Measurements from ENCODE around the gene NTRK1.

NTRK1 gene

GRCh38 chr1:156858959-156859522 is 1.6 kb upstream of the NTRK1 start, which contains the start of gene INSRR:
Gene INSRR (minus strand): TSS chr1:156859117. CDS start chr1:156858621, 496 bp downstream.
- no peak for DNase-seq

- DNase-seq, result no peak
Observed at GRCh38 chr1:156859523-156860112, 1.0 kb upstream of the NTRK1 start.

- peak; percentile 42 for DNase-seq
Observed at GRCh38 chr1:156860113-156860627, 495 bp upstream of the NTRK1 start.

- DNase-seq, result no peak
Observed at GRCh38 chr1:156862584-156862983, 1.9 kb downstream of the NTRK1 start.

DNA sequence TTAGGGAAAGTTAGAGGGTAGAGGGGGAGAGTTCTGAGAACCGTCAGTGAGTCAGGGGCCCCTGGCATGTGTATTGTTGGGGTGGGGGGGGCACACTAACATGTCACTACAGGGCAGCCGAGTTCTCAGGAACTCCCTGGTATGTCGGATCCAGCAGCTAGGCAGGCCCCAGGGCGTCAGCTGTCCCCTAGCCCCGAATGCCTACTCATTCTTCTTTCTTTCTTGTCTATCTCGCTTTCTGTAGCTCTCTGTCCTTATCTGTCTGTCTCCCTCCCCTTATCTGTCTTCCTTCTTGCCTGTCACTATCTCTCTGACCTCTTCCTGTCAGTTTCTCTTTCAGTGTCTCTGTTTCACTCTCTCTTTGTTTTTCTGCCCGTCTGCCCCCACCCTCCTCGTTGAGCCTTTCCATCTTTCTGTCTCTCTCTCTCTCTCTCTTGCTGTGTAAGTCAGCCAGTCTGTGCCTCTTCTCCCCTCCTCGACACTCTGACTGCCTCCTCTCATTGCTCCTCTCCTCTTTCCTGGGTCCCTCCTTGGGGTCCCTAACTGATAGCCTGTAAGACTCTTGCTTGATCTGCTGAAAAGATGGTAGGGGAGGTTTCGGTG is 2.4 kb downstream of the NTRK1 start:
- no peak for DNase-seq

- DNase-seq, result no peak
Observed at GRCh38 chr1:156863631-156864030, 3.0 kb downstream of the NTRK1 start.

DNA sequence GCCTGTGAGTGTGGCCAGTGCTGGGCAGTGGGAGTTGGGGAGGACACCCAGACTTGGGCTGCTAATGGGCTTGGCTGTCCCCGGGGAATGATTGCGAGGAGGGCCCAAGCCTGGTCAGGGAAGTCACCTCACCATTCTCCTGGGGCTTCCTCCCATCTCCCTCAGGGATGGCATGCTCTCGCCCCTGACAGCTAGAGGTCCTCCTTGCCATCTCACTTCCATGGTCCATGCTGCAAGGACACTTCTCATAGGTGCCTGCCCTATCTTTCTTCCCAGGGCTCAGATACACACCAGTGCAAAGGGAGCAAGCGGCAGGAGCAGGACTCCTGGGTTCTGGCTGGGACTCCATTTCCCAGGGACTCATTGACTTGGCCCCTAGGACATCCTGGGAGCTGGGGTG is 4.1 kb downstream of the NTRK1 start:
- no peak for DNase-seq

DNA sequence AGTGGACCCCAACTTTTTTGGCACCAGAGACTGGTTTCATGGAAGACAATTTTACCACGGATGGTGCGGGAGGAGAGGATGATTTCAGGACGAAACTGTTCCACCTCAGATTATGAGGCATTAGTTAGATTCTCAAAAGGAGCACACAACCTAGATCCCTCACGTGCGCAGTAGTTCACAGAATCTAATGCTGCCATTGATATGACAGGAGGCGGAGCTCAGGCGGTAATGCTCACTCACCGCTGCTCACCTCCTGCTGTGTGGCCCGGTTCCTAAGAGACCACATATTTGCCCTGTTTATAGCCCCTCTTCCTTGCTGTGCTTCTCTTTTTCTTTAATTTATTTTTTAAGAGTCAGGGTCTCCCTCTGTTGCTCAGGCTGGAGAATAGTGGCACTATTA is 4.6 kb downstream of the NTRK1 start:
- no peak for DNase-seq

DNA sequence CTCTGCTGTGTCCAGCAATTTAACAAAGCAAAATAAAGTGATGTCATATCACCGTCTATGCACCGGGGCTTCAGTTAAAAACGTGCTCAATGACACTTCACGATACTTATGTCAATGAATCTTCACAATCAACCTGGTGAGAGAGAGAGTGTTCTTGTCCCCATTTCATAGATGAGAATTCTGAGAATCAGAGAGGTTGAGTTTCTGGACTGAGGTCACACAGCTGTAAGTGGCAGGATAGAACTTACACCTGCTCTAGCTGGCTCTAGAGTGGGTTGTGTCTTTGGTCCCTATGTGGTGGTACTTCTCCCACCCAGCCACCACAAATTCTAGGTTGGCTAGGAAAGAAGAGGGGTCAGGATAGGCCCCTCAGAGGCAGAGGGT is 5.2 kb downstream of the NTRK1 start:
- no peak for DNase-seq

- DNase-seq, result no peak
Observed at GRCh38 chr1:156866249-156866909, 5.7 kb downstream of the NTRK1 start.

DNA sequence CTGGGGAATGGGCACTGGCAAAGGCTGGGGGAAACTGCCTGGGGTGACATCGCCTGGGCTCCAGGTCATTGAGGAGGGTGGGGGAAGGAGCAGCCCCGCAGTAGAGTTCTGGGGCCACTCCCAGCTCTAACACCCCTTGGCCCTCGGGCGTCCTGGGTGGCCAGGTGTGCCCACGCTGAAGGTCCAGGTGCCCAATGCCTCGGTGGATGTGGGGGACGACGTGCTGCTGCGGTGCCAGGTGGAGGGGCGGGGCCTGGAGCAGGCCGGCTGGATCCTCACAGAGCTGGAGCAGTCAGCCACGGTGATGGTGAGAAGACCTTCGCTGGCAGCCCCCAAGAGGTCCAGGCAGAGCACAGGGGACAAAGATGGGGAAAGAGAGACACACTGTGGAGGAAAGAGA is 7.7 kb downstream of the NTRK1 start:
- no peak for DNase-seq

DNA sequence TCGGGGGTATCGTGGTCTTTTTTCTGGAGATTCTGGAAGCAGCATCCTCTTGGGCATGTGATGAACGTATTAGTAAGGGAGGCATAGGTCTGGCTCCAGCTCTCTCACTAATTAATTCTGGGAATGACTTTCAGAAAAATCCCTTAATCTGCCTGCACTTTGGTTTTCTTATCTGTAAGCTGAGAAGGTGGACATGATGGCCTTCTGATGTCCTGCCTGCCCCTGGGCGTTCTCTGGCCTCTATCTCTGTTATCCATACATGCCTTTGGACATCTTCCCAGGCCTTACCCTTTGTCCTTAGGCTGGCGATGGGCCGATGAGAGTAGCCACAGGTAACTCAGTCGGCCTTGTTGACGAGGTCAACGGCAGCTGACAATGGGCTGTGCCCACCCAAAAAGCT is 8.8 kb downstream of the NTRK1 start:
- no peak for DNase-seq

DNA sequence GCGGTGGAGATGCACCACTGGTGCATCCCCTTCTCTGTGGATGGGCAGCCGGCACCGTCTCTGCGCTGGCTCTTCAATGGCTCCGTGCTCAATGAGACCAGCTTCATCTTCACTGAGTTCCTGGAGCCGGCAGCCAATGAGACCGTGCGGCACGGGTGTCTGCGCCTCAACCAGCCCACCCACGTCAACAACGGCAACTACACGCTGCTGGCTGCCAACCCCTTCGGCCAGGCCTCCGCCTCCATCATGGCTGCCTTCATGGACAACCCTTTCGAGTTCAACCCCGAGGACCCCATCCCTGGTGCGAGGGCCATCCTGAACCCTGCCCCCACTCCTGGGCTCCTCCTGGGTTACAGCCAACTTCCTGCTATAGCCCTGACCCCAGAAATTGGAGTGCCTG is 13.0 kb downstream of the NTRK1 start:
- DNase-seq, result no peak

GRCh38 chr1:156874142-156874541 is 13.5 kb downstream of the NTRK1 start:
- DNase-seq, result no peak

DNA sequence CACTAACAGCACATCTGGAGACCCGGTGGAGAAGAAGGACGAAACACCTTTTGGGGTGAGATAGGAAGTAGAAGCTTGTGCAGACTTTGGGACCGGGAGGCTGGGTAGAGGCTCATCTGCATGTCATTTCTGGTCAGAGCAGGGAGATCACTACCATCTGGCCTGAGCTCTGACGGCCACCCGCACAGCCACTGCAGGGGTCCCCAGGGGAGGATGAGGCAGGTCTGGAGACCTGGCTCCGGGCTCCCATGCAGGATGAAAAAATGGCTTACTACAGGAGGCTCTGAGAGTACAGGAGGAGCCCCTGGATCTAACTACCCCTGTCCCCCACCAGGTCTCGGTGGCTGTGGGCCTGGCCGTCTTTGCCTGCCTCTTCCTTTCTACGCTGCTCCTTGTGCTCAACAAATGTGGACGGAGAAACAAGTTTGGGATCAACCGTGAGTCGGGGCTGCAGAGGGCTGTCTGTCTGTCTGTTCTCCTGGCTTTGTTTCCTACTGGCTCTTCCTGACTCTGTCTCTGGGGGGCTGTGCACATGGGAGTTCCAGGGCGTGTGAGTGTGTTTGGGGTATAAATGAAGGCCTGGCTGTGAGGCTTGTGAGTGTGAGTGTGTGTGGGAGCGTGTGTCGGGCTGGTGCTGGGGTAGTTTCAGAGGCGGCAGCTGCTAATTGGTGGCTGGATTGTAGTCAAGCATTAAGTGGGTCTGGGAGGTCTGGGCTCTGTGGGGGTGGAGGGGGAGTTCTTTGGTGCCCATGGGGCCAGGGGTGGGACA is 14.1 kb downstream of the NTRK1 start:
- DNase-seq, result no peak

GRCh38 chr1:156875341-156875615 is 14.6 kb downstream of the NTRK1 start:
- no peak for DNase-seq

DNA sequence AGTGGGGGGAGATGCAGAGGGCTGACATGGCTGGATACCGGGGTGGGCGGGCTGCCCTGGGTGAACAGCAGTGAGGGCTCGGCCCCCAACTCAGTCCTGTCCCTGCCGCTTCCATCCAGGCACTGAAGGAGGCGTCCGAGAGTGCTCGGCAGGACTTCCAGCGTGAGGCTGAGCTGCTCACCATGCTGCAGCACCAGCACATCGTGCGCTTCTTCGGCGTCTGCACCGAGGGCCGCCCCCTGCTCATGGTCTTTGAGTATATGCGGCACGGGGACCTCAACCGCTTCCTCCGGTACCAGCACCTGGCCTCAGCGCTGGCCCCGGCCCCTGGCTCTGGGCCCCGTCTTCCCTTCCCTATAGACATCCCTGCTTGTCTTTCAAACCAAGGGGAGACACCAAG is 15.6 kb downstream of the NTRK1 start:
- DNase-seq, result no peak

GRCh38 chr1:156877433-156878170 is 16.9 kb downstream of the NTRK1 start:
- DNase-seq, result no peak

- no peak for DNase-seq
Observed at GRCh38 chr1:156879876-156880275, 19.2 kb downstream of the NTRK1 start.

- DNase-seq, result no peak
Observed at GRCh38 chr1:156880473-156880872, 19.8 kb downstream of the NTRK1 start.

DNA sequence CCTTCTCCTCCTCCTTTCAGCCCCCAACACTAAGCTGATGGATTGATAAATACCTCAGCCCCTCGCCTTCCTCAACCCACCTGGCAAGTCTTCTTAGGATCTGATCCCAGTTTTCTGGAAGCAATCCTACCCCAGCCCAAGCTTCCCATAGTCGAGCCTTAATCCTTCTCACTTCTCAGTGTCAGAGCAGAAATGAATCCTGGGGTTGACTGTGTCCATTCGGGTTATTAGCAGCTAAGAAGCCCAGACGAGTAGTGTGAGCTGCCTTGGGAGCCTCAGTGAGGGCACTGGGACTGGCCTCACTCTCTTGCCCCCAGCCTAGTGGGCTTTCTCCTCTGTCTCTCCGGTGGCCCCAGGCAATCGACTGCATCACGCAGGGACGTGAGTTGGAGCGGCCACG is 20.4 kb downstream of the NTRK1 start:
- DNase-seq, result no peak

GRCh38 chr1:156881663-156882062 is 21.0 kb downstream of the NTRK1 start:
- DNase-seq, result no peak

DNA sequence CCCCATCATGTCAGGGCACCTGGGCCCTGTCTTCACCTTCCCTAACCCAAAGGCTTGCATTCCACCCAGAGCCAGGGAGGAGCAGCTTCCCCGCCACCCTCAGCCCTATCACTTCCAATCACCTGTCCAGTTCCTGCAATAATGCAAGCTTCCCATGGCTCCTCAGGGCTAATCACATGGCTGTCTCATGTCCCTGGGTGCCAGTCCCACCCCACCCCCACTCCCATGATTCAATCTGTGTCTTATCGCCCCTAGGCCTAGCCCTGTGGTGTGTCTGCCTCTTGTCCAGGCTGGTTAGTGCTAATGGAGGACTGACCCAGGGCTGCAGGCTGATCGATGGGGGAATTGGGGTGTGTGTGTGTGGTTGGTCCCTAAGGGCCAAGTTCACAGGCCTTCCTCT is 21.9 kb downstream of the NTRK1 start:
- DNase-seq, result no peak
